GM12878 (cell line): Measurements from ENCODE around the gene NCBP2L. TPM values are rescaled to one million over a fixed set of nuclear protein-coding genes. Genes with fewer than 3 reads are reported as not detected.

Source experiments
- ATAC-seq: fragments of 200-7000 bp; cut with Tn5 transposase; 3 replicates; pipeline ENCODE4 v1.9.1; 2020; ENCODE audit warnings: mild to moderate bottlenecking, moderate library complexity
- BruUV-seq: library from RNA; stranded (reverse); fragments of 400-500 nt; replicated peaks from 2 replicates; lab custom pipeline; 2021; lab: Mats Ljungman, UMichigan
- CTCF ChIA-PET: fragments of 300-600 bp; sonication (Branson Sonifier 250); formaldehyde crosslinking; extraction: SDS; loops from one replicate; lab custom pipeline; 2021; ENCODE audit warnings: inconsistent platforms; lab: Yijun Ruan, JAX
- POLR2A ChIA-PET: fragments of 350-600 bp; formaldehyde crosslinking; extraction: SDS; loops from one replicate; lab custom pipeline; 2021; ENCODE audit warnings: inconsistent platforms; lab: Charles Lee
- RAD21 ChIA-PET: fragments of 300-600 bp; sonication (Branson Sonifier 250); formaldehyde crosslinking; loops from one replicate; lab custom pipeline; 2023; ENCODE audit warnings: antibody characterized with exemption; ENCODE audit not compliant: unreplicated experiment; lab: Charles Lee
- SMC1A ChIA-PET: fragments of 300-600 bp; sonication (Branson Sonifier 250); formaldehyde crosslinking; loops from one replicate; lab custom pipeline; 2023; ENCODE audit not compliant: unreplicated experiment, uncharacterized antibody; lab: Charles Lee
- DNase-seq: peaks from one replicate; pipeline ENCODE4 v3.0.0-alpha.2; 2011; ENCODE audit warnings: low read depth, low spot score
- FAIRE-seq: peaks from 3 replicates; lab custom pipeline; 2011; peaks lifted over from hg19 to GRCh38; lab: Jason Lieb, UNC
- H2AFZ ChIP-seq: 2 replicates; pipeline ENCODE4 v1.6.0; 2011; ENCODE audit warnings: low read depth, low read length, control low read depth; ENCODE audit not compliant: control insufficient read depth
- H3K27ac ChIP-seq: 2 replicates; pipeline ENCODE4 v1.5.1; 2011; ENCODE audit warnings: control low read depth; ENCODE audit not compliant: control insufficient read depth, insufficient read depth
- H3K27me3 ChIP-seq, 2 experiments: replicated peaks in 1 of 2; 2 replicates each; pipeline versions ENCODE4 v1.6.0 to v1.6.1; 2011; ENCODE audit warnings: low read length in 1 of 2; ENCODE audit not compliant: control insufficient read depth in 2 of 2, insufficient read depth in 2 of 2
- H3K36me3 ChIP-seq, 2 experiments: 2 replicates each; pipeline ENCODE4 v1.5.1; 2011; ENCODE audit warnings: low read length in 1 of 2; ENCODE audit not compliant: control insufficient read depth in 2 of 2, insufficient read depth in 2 of 2
- H3K4me1 ChIP-seq: 2 replicates; pipeline ENCODE4 v1.6.1; 2011; ENCODE audit warnings: mild to moderate bottlenecking, low read length, moderate library complexity, mixed read lengths; ENCODE audit not compliant: control insufficient read depth, insufficient read depth
- H3K4me2 ChIP-seq: 2 replicates; pipeline ENCODE4 v1.6.0; 2011; ENCODE audit warnings: control low read depth; ENCODE audit not compliant: control insufficient read depth, insufficient read depth
- H3K4me3 ChIP-seq: fragments of 200-600 bp; sonication (generic); 2 replicates; pipeline ENCODE4 v1.5.1; 2016
- H3K79me2 ChIP-seq: 2 replicates; pipeline ENCODE4 v1.6.0; 2011; ENCODE audit warnings: low read length; ENCODE audit not compliant: control insufficient read depth, insufficient read depth
- H3K9ac ChIP-seq: 2 replicates; pipeline ENCODE4 v1.8.0; 2011; ENCODE audit warnings: low read length, control low read depth, mixed read lengths; ENCODE audit not compliant: control insufficient read depth, insufficient read depth
- H3K9me3 ChIP-seq: replicated peaks from 3 replicates; pipeline ENCODE4 v1.5.1; 2011; ENCODE audit warnings: mild to moderate bottlenecking, low read length; ENCODE audit not compliant: control insufficient read depth, insufficient read depth
- H4K20me1 ChIP-seq: 2 replicates; pipeline ENCODE4 v1.6.0; 2011; ENCODE audit not compliant: control insufficient read depth, insufficient read depth
- CBX3 ChIP-seq: fragments of 200-600 bp; sonication (generic); IDR thresholded peaks from 2 replicates; pipeline ENCODE4 v1.6.1; 2016; ENCODE audit warnings: low read depth, borderline replicate concordance
- MYB ChIP-seq: fragments of 150-350 bp; IDR thresholded peaks from 2 replicates; pipeline ENCODE4 v1.6.1; 2014; ENCODE audit warnings: mild to moderate bottlenecking, low read depth, low read length, borderline replicate concordance
- NFYB ChIP-seq: IDR thresholded peaks from 2 replicates; pipeline ENCODE4 v1.6.1; 2011; ENCODE audit warnings: low read depth, mild to moderate bottlenecking, low read length, improper control_type of control experiment, moderate library complexity; ENCODE audit not compliant: insufficient read depth
- WGBS: methylation state at CpG from one replicate; pipeline ENCODE4 v1.1.6; 2016; ENCODE audit warnings: low lambda C conversion rate; ENCODE audit not compliant: insufficient replicate concordance, insufficient coverage; ENCODE audit errors: missing lambda C conversion rate; 5-methylcytosine and 5-hydroxymethylcytosine counted together
- in situ Hi-C: fragments of 300-500 bp; cut with MboI; formaldehyde crosslinking; loops from 9 replicates; pipeline ENCODE4 v1.14.3; 2018; ENCODE audit warnings: mixed read lengths
- intact Hi-C: fragments of 100-400 bp; cut with micrococcal nuclease; formaldehyde crosslinking; loops from one replicate; pipeline ENCODE4 v1.14.2; 2022; ENCODE audit not compliant: unreplicated experiment
- polyA plus RNA-seq, 11 experiments: library from polyadenylated mRNA; depleted of rRNA in 4 of 11; unstranded in 6 of 11; stranded (reverse) in 5 of 11; fragments of >200 nt; fragmentation: Nextera tagmentation in 4 of 11; fragmentation: Illumina TruSeq in 1 of 11; extraction: Ambion mirVana in 4 of 11; extraction: Trizol in 1 of 11; gene quantifications; 1 replicate in 1 of 11; 2 replicates in 10 of 11; pipeline versions ENCODE4 v1.2.1 to v1.2.3, GENCODE V29; 2011 to 2016; ENCODE audit warnings: inconsistent platforms in 2 of 11, missing spikeins in 2 of 11, low read depth in 1 of 11
- total RNA-seq, 4 experiments: library from RNA; depleted of rRNA in 3 of 4; stranded (reverse); fragments of >200 nt in 3 of 4; fragmentation: Illumina TruSeq in 1 of 4; extraction: Trizol in 1 of 4; gene quantifications; 2 replicates each; pipeline versions ENCODE4 v1.2.1 to v1.2.3, GENCODE V29; 2013 to 2021
- TF ChIP-seq, protein P1 (sequence below): fragments of 150-350 bp; IDR thresholded peaks from 2 replicates; pipeline ENCODE4 v1.6.1; 2016; ENCODE audit warnings: low read depth, low read length
- TF ChIP-seq, protein P2 (sequence below): IDR thresholded peaks from 2 replicates; pipeline ENCODE4 v1.6.1; 2011; ENCODE audit warnings: low read depth, low read length, improper control_type of control experiment, borderline replicate concordance

Gene NCBP2L
- total and polyA plus RNA-seq, 10 of the 15 experiments (the other 5 are each of a cell fraction or from before 2014, with no cell fraction given) = not detected

DNA sequence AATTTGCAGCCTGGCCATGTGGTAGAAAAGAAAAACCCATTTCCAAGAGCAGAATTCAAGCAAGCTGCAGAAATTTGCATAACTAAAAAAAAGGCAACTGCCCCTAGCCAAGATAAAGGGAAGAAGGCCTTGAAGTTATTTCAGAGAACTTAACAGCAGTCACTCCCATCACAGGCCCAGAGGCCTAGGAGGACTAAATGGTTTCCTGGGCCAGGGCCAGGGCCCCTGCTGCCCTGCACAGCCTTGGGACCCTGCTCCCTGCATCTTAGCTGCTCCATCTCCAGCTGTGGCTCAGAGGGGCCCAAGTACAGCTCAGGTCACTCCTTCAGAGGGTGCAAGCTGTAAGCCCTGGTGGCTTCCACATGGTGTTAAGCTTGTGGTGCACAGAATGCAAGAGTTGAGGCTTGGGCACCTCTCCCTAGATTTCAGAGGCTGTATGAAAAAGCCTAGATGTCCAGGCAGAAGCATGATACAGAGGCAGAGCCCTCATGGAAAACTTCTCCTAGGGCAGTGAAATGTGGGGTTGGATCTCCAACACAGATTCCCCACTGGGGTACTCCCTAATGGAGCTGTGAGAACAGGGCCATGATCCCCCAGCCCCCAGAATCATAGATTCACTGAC, 41.5 kb downstream of the NCBP2L start:
- no peak overlapping the region for H3K4me2 ChIP-seq
- no peaks in the 10 kb centered on the region for H3K27me3 ChIP-seq
- ChIA-PET CTCF (no interaction called here), POLR2A (no interaction called here), SMC1A (no interaction called here), RAD21 (interaction anchor here (0.5 kb wide), 1 partner anchor 36 kb away, joined by 4 read pairs; no protein-coding TSS in a partner anchor)
- no peaks in the 10 kb centered on the region for H3K79me2 ChIP-seq
- no peak overlapping the region for H3K27ac ChIP-seq
- ATAC-seq (no peak), FAIRE-seq (no peak), DNase-seq (no peak)
- no peaks in the 10 kb centered on the region; the same call in 1 of the 2 replicates for H4K20me1 ChIP-seq
- no peaks in the 10 kb centered on the region for H3K4me1 ChIP-seq
- no peak for TF ChIP-seq MYB
- TF ChIP-seq, protein P1, sequence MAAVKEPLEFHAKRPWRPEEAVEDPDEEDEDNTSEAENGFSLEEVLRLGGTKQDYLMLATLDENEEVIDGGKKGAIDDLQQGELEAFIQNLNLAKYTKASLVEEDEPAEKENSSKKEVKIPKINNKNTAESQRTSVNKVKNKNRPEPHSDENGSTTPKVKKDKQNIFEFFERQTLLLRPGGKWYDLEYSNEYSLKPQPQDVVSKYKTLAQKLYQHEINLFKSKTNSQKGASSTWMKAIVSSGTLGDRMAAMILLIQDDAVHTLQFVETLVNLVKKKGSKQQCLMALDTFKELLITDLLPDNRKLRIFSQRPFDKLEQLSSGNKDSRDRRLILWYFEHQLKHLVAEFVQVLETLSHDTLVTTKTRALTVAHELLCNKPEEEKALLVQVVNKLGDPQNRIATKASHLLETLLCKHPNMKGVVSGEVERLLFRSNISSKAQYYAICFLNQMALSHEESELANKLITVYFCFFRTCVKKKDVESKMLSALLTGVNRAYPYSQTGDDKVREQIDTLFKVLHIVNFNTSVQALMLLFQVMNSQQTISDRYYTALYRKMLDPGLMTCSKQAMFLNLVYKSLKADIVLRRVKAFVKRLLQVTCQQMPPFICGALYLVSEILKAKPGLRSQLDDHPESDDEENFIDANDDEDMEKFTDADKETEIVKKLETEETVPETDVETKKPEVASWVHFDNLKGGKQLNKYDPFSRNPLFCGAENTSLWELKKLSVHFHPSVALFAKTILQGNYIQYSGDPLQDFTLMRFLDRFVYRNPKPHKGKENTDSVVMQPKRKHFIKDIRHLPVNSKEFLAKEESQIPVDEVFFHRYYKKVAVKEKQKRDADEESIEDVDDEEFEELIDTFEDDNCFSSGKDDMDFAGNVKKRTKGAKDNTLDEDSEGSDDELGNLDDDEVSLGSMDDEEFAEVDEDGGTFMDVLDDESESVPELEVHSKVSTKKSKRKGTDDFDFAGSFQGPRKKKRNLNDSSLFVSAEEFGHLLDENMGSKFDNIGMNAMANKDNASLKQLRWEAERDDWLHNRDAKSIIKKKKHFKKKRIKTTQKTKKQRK = peak; percentile 29; the same call in 1 of the 2 replicates
- intact Hi-C loops = no loop called here
- no peaks in the 10 kb centered on the region for H3K36me3 ChIP-seq
- H3K9me3 ChIP-seq = no peaks in the 10 kb centered on the region; the same call in 2 of the 3 replicates
- no peak overlapping the region for H3K9ac ChIP-seq
- no TSS peak for BruUV-seq
- no peak overlapping the region for H3K4me3 ChIP-seq
- in situ Hi-C loops = no loop called here
- H2AFZ ChIP-seq = no peak overlapping the region

DNA sequence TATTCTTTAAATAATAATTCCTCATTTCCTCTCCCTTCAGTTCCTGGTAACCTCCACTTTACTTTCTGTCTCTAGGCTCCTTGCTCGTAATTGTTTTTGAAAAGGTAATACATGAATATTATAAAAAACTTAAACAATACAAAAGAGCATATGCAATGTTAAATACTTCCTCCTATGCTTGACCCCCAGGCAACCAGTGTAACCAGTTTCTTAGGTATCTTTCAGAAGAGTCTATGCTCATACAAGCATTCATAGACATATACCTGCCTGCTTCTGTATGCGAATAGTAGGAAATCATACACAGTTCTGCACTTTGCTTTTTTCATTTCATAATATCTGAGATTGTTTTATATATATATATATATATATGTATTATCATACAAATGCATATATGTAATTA, 45.5 kb downstream of the NCBP2L start:
- SMC1A ChIA-PET = no interaction called here
- Histone ChIP-seq H3K9ac (no peak overlapping the region), H4K20me1 (no peaks in the 10 kb centered on the region; the same call in 1 of the 2 replicates), H3K4me3 (no peak overlapping the region), H2AFZ (no peak overlapping the region), H3K9me3 (no peaks in the 10 kb centered on the region; the same call in 2 of the 3 replicates), H3K27me3 (0 out of 4 replicates have a peak, but pooled peaks cover 0 to 4% of the 10 kb centered on the region in 2 experiments), H3K4me1 (no peaks in the 10 kb centered on the region), H3K4me2 (no peak overlapping the region), H3K27ac (no peak overlapping the region), H3K36me3 (no peaks in the 10 kb centered on the region), H3K79me2 (no peaks in the 10 kb centered on the region)
- no TSS peak for BruUV-seq
- no peak for TF ChIP-seq NFYB
- TF ChIP-seq, protein P2, sequence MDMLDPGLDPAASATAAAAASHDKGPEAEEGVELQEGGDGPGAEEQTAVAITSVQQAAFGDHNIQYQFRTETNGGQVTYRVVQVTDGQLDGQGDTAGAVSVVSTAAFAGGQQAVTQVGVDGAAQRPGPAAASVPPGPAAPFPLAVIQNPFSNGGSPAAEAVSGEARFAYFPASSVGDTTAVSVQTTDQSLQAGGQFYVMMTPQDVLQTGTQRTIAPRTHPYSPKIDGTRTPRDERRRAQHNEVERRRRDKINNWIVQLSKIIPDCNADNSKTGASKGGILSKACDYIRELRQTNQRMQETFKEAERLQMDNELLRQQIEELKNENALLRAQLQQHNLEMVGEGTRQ = no peak
- no peak for TF ChIP-seq CBX3
- intact Hi-C loops (no loop called here), in situ Hi-C loops (no loop called here)
- 56% methylated on average over 2 of the region's 2 CpGs for WGBS
- FAIRE-seq = no peak
- POLR2A ChIA-PET = interaction anchor here (0.7 kb wide), 1 partner anchor 318 kb away, joined by 3 read pairs; no protein-coding TSS in a partner anchor
- RAD21 ChIA-PET = no interaction called here
- CTCF ChIA-PET = no interaction called here
- no peak for DNase-seq
- ATAC-seq = no peak
